ENCODE results near the gene KCTD2.
"Not testable (repeated sequence)": the region's sequence is repeated elsewhere in the genome, so short reads cannot be mapped to it uniquely, and the experiment has no call there.

Gene KCTD2

GRCh38 chr17:75024686-75025397 lies 22.2 kb upstream of the KCTD2 start:
- no peak overlapping the region for H3K4me2 ChIP-seq (ENCODE audit: low read length)
- H3K9me3 ChIP-seq (replicated peaks; ENCODE audit: low read length) = no peaks in the 10 kb centered on the region
- no peak overlapping the region for H3K9ac ChIP-seq (ENCODE audit: low read depth, low read length)
- H3K27me3 ChIP-seq (ENCODE audit: control insufficient read depth, insufficient read depth, low read length) = no peaks in the 10 kb centered on the region
- H3K36me3 ChIP-seq (ENCODE audit: insufficient read depth, low read length) = peaks cover 27% of the 10 kb centered on the region
- H3K4me3 ChIP-seq (ENCODE audit: low read length) = no peak overlapping the region
- no peaks in the 10 kb centered on the region for H3K4me1 ChIP-seq (ENCODE audit: control insufficient read depth, insufficient read depth, low read length)

- H3K4me2 ChIP-seq (ENCODE audit: low read length); H3K4me1 ChIP-seq (ENCODE audit: control insufficient read depth, insufficient read depth, low read length): not testable (repeated sequence)
These were observed 21.7 kb upstream of the KCTD2 start for GRCh38 chr17:75025398-75025734.

GRCh38 chr17:75026650-75027049 lies 20.4 kb upstream of the KCTD2 start:
- not testable (repeated sequence) for H3K36me3 ChIP-seq (ENCODE audit: insufficient read depth, low read length); H3K4me1 ChIP-seq (ENCODE audit: control insufficient read depth, insufficient read depth, low read length); H3K9ac ChIP-seq (ENCODE audit: low read depth, low read length); H3K4me3 ChIP-seq (ENCODE audit: low read length); H3K9me3 ChIP-seq (replicated peaks; ENCODE audit: low read length); H3K4me2 ChIP-seq (ENCODE audit: low read length); H3K27me3 ChIP-seq (ENCODE audit: control insufficient read depth, insufficient read depth, low read length)

More at GRCh38 chr17:75025398-75025734, 21.7 kb upstream of the KCTD2 start:
- H3K27me3 ChIP-seq (ENCODE audit: control insufficient read depth, insufficient read depth, low read length); H3K4me3 ChIP-seq (ENCODE audit: low read length); H3K9me3 ChIP-seq (replicated peaks; ENCODE audit: low read length); H3K9ac ChIP-seq (ENCODE audit: low read depth, low read length): not testable (repeated sequence)
- peaks cover 22% of the 10 kb centered on the region for H3K36me3 ChIP-seq (ENCODE audit: insufficient read depth, low read length)

GRCh38 chr17:75030161-75030560 lies 16.9 kb upstream of the KCTD2 start:
- H3K9me3 ChIP-seq (replicated peaks; ENCODE audit: low read length) = no peaks in the 10 kb centered on the region
- H3K4me3 ChIP-seq (ENCODE audit: low read length) = no peak overlapping the region
- H3K4me1 ChIP-seq (ENCODE audit: control insufficient read depth, insufficient read depth, low read length) = peaks cover 16% of the 10 kb centered on the region

GRCh38 chr17:75031972-75032719 lies 14.9 kb upstream of the KCTD2 start:
- H3K36me3 ChIP-seq (ENCODE audit: insufficient read depth, low read length) = peaks cover 4% of the 10 kb centered on the region
- H3K4me2 ChIP-seq (ENCODE audit: low read length) = peak overlapping the region; percentile 83
- H3K9me3 ChIP-seq (replicated peaks; ENCODE audit: low read length) = no peaks in the 10 kb centered on the region
- peak overlapping the region; percentile 80 for H3K4me3 ChIP-seq (ENCODE audit: low read length)
- H3K4me1 ChIP-seq (ENCODE audit: control insufficient read depth, insufficient read depth, low read length) = peaks cover 23% of the 10 kb centered on the region
- no peaks in the 10 kb centered on the region for H3K27me3 ChIP-seq (ENCODE audit: control insufficient read depth, insufficient read depth, low read length)
- H3K9ac ChIP-seq (ENCODE audit: low read depth, low read length) = peak overlapping the region; percentile 24

More at GRCh38 chr17:75030161-75030560, 16.9 kb upstream of the KCTD2 start:
- Histone ChIP-seq H3K27me3 (ENCODE audit: control insufficient read depth, insufficient read depth, low read length) (no peaks in the 10 kb centered on the region), H3K4me2 (ENCODE audit: low read length) (no peak overlapping the region), H3K36me3 (ENCODE audit: insufficient read depth, low read length) (no peaks in the 10 kb centered on the region), H3K9ac (ENCODE audit: low read depth, low read length) (no peak overlapping the region)

GRCh38 chr17:75032720-75033280 lies 14.2 kb upstream of the KCTD2 start:
- no peaks in the 10 kb centered on the region for H3K9me3 ChIP-seq (replicated peaks; ENCODE audit: low read length)
- peak overlapping the region; percentile 80 for H3K4me3 ChIP-seq (ENCODE audit: low read length)
- H3K9ac ChIP-seq (ENCODE audit: low read depth, low read length) = peak overlapping the region; percentile 68
- peak overlapping the region; percentile 83 for H3K4me2 ChIP-seq (ENCODE audit: low read length)
- peaks cover 4% of the 10 kb centered on the region for H3K36me3 ChIP-seq (ENCODE audit: insufficient read depth, low read length)
- H3K27me3 ChIP-seq (ENCODE audit: control insufficient read depth, insufficient read depth, low read length) = no peaks in the 10 kb centered on the region
- H3K4me1 ChIP-seq (ENCODE audit: control insufficient read depth, insufficient read depth, low read length) = peaks cover 23% of the 10 kb centered on the region

- peaks cover 8% of the 10 kb centered on the region for H3K36me3 ChIP-seq (ENCODE audit: insufficient read depth, low read length)
- no peaks in the 10 kb centered on the region for H3K9me3 ChIP-seq (replicated peaks; ENCODE audit: low read length)
- peaks cover 23% of the 10 kb centered on the region for H3K4me1 ChIP-seq (ENCODE audit: control insufficient read depth, insufficient read depth, low read length)
- H3K4me2 ChIP-seq (ENCODE audit: low read length) = peak overlapping the region; percentile 83
- no peaks in the 10 kb centered on the region for H3K27me3 ChIP-seq (ENCODE audit: control insufficient read depth, insufficient read depth, low read length)
- H3K4me3 ChIP-seq (ENCODE audit: low read length) = peak overlapping the region; percentile 89
- H3K9ac ChIP-seq (ENCODE audit: low read depth, low read length) = peak overlapping the region; percentile 68
These were observed 13.4 kb upstream of the KCTD2 start for GRCh38 chr17:75033346-75034235.

GRCh38 chr17:75034236-75034908 lies 12.7 kb upstream of the KCTD2 start:
- Histone ChIP-seq H3K36me3 (ENCODE audit: insufficient read depth, low read length) (peaks cover 16% of the 10 kb centered on the region), H3K4me1 (ENCODE audit: control insufficient read depth, insufficient read depth, low read length) (peaks cover 23% of the 10 kb centered on the region), H3K4me2 (ENCODE audit: low read length) (peak overlapping the region; percentile 83), H3K4me3 (ENCODE audit: low read length) (peak overlapping the region; percentile 89), H3K9ac (ENCODE audit: low read depth, low read length) (peak overlapping the region; percentile 95), H3K27me3 (ENCODE audit: control insufficient read depth, insufficient read depth, low read length) (no peaks in the 10 kb centered on the region), H3K9me3 (replicated peaks; ENCODE audit: low read length) (no peaks in the 10 kb centered on the region)

GRCh38 chr17:75036643-75037268 lies 10.3 kb upstream of the KCTD2 start:
- Histone ChIP-seq H3K4me3 (ENCODE audit: low read length) (no peak overlapping the region), H3K4me1 (ENCODE audit: control insufficient read depth, insufficient read depth, low read length) (peaks cover 23% of the 10 kb centered on the region), H3K4me2 (ENCODE audit: low read length) (no peak overlapping the region), H3K27me3 (ENCODE audit: control insufficient read depth, insufficient read depth, low read length) (no peaks in the 10 kb centered on the region), H3K9ac (ENCODE audit: low read depth, low read length) (no peak overlapping the region), H3K9me3 (replicated peaks; ENCODE audit: low read length) (no peaks in the 10 kb centered on the region), H3K36me3 (ENCODE audit: insufficient read depth, low read length) (peaks cover 37% of the 10 kb centered on the region)

GRCh38 chr17:75039238-75039637 lies 7.8 kb upstream of the KCTD2 start:
- Histone ChIP-seq H3K9me3 (replicated peaks; ENCODE audit: low read length) (no peaks in the 10 kb centered on the region), H3K4me3 (ENCODE audit: low read length) (no peak overlapping the region), H3K4me1 (ENCODE audit: control insufficient read depth, insufficient read depth, low read length) (peaks cover 6% of the 10 kb centered on the region), H3K4me2 (ENCODE audit: low read length) (no peak overlapping the region), H3K9ac (ENCODE audit: low read depth, low read length) (no peak overlapping the region), H3K36me3 (ENCODE audit: insufficient read depth, low read length) (peaks cover 42% of the 10 kb centered on the region), H3K27me3 (ENCODE audit: control insufficient read depth, insufficient read depth, low read length) (no peaks in the 10 kb centered on the region)

Measured in skeletal muscle satellite cell (primary cell).